AG09319 (cell line): ENCODE results near the gene WNT8B.
A peak's percentile ranks its signal among the peaks of the same experiment; 100 is the strongest.

Source experiments
- DNase-seq: peaks from one replicate; pipeline ENCODE4 v3.0.0-alpha.2; 2010; ENCODE audit warnings: low read depth; ENCODE audit errors: extremely low read depth
- TF ChIP-seq, protein P1 (sequence below): IDR thresholded peaks from 2 replicates; pipeline ENCODE4 v1.5.1; 2011; ENCODE audit warnings: low read depth, mild to moderate bottlenecking, inconsistent platforms, low read length, moderate library complexity

The WNT8B gene

GRCh38 chr10:100498059-100498458, 35.2 kb downstream of the WNT8B start:
- TF ChIP-seq, protein P1, sequence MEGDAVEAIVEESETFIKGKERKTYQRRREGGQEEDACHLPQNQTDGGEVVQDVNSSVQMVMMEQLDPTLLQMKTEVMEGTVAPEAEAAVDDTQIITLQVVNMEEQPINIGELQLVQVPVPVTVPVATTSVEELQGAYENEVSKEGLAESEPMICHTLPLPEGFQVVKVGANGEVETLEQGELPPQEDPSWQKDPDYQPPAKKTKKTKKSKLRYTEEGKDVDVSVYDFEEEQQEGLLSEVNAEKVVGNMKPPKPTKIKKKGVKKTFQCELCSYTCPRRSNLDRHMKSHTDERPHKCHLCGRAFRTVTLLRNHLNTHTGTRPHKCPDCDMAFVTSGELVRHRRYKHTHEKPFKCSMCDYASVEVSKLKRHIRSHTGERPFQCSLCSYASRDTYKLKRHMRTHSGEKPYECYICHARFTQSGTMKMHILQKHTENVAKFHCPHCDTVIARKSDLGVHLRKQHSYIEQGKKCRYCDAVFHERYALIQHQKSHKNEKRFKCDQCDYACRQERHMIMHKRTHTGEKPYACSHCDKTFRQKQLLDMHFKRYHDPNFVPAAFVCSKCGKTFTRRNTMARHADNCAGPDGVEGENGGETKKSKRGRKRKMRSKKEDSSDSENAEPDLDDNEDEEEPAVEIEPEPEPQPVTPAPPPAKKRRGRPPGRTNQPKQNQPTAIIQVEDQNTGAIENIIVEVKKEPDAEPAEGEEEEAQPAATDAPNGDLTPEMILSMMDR, result no peak
- DNase-seq, result no peak

- TF ChIP-seq, protein P1, result no peak
- DNase-seq, result peak; percentile 30
Measured at GRCh38 chr10:100501423-100501822, 38.6 kb downstream of the WNT8B start.

GRCh38 chr10:100502926-100503494, 40.2 kb downstream of the WNT8B start:
- TF ChIP-seq, protein P1, result no peak
- DNase-seq, result no peak

- TF ChIP-seq, protein P1, result no peak
- peak; percentile 24 for DNase-seq
Measured at GRCh38 chr10:100504096-100504495, 41.3 kb downstream of the WNT8B start.

- TF ChIP-seq, protein P1, result no peak
- no peak for DNase-seq
Measured at GRCh38 chr10:100505164-100505563, 42.4 kb downstream of the WNT8B start.

DNA sequence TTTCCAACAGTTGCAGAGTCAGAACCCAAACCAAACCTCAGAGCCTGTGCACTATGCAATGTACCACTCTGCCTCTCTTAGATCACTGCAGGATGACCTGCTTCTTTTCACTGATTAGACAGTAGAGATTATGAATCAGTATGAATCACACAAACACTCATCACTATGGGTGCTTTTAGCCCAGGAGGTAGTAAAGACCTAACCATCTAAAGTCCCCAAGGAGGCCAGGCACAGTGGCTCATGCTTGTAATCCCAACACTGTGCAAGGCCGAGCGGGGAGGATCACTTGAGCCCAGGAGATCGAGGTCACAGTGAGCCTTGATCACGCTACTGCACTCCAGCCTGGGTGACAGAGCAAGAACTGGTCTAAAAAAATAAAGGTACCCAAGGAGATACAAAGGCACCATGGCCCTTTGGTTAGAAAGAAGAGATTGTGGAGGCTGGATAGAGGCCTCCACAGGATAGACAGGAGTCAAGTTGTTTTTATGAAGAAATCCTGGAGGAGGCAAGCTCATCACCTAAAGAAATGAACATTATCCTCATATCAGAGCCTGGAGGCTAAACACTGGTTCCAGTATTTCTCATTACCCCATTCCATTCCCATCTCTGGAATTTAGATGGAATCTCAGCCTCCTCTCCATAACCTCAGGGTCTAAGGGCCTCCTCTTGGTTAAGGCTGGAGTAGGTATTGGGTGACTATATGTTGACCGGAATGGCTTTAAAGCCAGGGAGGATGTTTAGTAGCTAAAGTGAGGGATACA, 44.0 kb downstream of the WNT8B start:
- no peak for DNase-seq
- TF ChIP-seq, protein P1, result no peak

DNA sequence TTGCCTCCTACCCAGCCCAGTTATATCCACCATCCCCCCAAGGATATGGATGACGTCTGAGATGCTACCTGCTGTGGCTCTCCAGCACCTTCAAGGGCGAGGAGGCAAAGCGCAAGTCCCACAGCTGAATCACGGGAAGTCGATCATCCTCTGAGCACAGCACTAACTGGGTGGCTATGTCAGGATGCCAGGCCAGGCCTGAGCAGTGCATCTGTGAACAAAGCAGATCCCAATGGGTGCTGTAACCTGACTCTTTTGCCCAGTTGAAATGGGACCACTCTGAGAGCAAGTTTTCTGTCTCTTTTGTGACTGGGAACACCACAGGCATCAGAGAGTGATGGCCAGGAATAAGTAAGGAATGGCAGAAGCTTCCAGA, 44.5 kb downstream of the WNT8B start:
- DNase-seq, result no peak
- TF ChIP-seq, protein P1, result no peak
